Keratinocyte (primary cell): Measurements from ENCODE around the gene SHC3. TPM values are rescaled to one million over a fixed set of nuclear protein-coding genes. Genes with fewer than 3 reads are reported as not detected.

Experiments used
- DNase-seq: peaks from one replicate; pipeline ENCODE4 v3.0.0-alpha.2; 2011; ENCODE audit warnings: low read depth, missing footprints, low spot score
- FAIRE-seq: peaks from 2 replicates; lab custom pipeline; 2011; peaks lifted over from hg19 to GRCh38; lab: Jason Lieb, UNC
- H2AFZ ChIP-seq: 2 replicates; pipeline ENCODE4 v1.6.0; 2012; ENCODE audit warnings: low read length, control low read depth, inconsistent platforms; ENCODE audit not compliant: control insufficient read depth
- H3K27ac ChIP-seq: 2 replicates; pipeline ENCODE4 v1.5.1; 2011; ENCODE audit warnings: low read length; ENCODE audit not compliant: control insufficient read depth, insufficient read depth
- H3K27me3 ChIP-seq: 3 replicates; pipeline ENCODE4 v1.6.0; 2011; ENCODE audit warnings: low read length; ENCODE audit not compliant: control insufficient read depth, insufficient read depth; ENCODE audit errors: extremely low read depth
- H3K36me3 ChIP-seq, 2 experiments: 2 replicates in 1 of 2; 3 replicates in 1 of 2; pipeline ENCODE4 v1.5.1; 2011; ENCODE audit warnings: low read length in 2 of 2, mild to moderate bottlenecking in 1 of 2; ENCODE audit not compliant: control insufficient read depth in 2 of 2, insufficient read depth in 2 of 2; ENCODE audit errors: extremely low read depth in 1 of 2
- H3K4me1 ChIP-seq: 3 replicates; pipeline ENCODE4 v1.5.1; 2011; ENCODE audit warnings: low read length; ENCODE audit not compliant: control insufficient read depth, insufficient read depth; ENCODE audit errors: extremely low read depth
- H3K4me2 ChIP-seq: 3 replicates; pipeline ENCODE4 v1.6.0; 2011; ENCODE audit warnings: low read depth, low read length; ENCODE audit not compliant: control insufficient read depth, insufficient read depth; ENCODE audit errors: extremely low read depth
- H3K4me3 ChIP-seq, 3 experiments: fragments of 200-600 bp in 1 of 3; sonication (generic) in 1 of 3; 2 replicates in 2 of 3; 3 replicates in 1 of 3; pipeline ENCODE4 v1.5.1; 2011 to 2016; ENCODE audit warnings: low read length in 3 of 3, mild to moderate bottlenecking in 3 of 3, control low read depth in 2 of 3, inconsistent platforms in 1 of 3, low read depth in 1 of 3, mixed read lengths in 1 of 3, mixed run types in 1 of 3, moderate library complexity in 1 of 3; ENCODE audit not compliant: control insufficient read depth in 2 of 3, insufficient read depth in 2 of 3; ENCODE audit errors: extremely low read depth in 1 of 3
- H3K79me2 ChIP-seq: 2 replicates; pipeline ENCODE4 v1.6.0; 2012; ENCODE audit warnings: low read length; ENCODE audit not compliant: control insufficient read depth, insufficient read depth
- H3K9ac ChIP-seq: 3 replicates; pipeline ENCODE4 v1.6.0; 2011; ENCODE audit warnings: low read length; ENCODE audit not compliant: control insufficient read depth, insufficient read depth; ENCODE audit errors: extremely low read depth
- H3K9me1 ChIP-seq: 3 replicates; pipeline ENCODE4 v1.6.0; 2011; ENCODE audit warnings: low read length; ENCODE audit not compliant: control insufficient read depth, insufficient read depth; ENCODE audit errors: extremely low read depth
- H3K9me3 ChIP-seq: 2 replicates; pipeline ENCODE4 v1.5.1; 2012; ENCODE audit warnings: low read depth, low read length; ENCODE audit not compliant: control insufficient read depth
- H4K20me1 ChIP-seq: 3 replicates; pipeline ENCODE4 v1.6.0; 2011; ENCODE audit warnings: low read length; ENCODE audit not compliant: control insufficient read depth, insufficient read depth; ENCODE audit errors: extremely low read depth
- CTCF ChIP-seq, 3 experiments: IDR thresholded peaks in 1 of 3; conservative IDR thresholded peaks in 1 of 3; optimal IDR thresholded peaks in 1 of 3; 2 replicates in 2 of 3; 3 replicates in 1 of 3; pipeline versions ENCODE3 to v1.5.1; 2011; ENCODE audit warnings: low read length in 3 of 3, mild to moderate bottlenecking in 3 of 3, moderate library complexity in 2 of 3, control low read depth in 1 of 3, inconsistent platforms in 1 of 3; ENCODE audit not compliant: insufficient read depth in 2 of 3; ENCODE audit errors: extremely low read depth in 1 of 3
- EZH2 ChIP-seq: IDR thresholded peaks from one replicate; pipeline ENCODE4 v1.6.1; 2012; ENCODE audit warnings: inconsistent platforms, mild to moderate bottlenecking, low read length, moderate library complexity
- dilution Hi-C: fragments of 300-500 bp; cut with MboI; formaldehyde crosslinking; loops from one replicate; pipeline ENCODE4 v1.7.0; 2020; ENCODE audit warnings: low sequenced_read_pairs; ENCODE audit not compliant: extremely low pct_ligation_motif_present
- polyA plus RNA-seq, 5 experiments: library from polyadenylated mRNA; depleted of rRNA in 3 of 5; stranded (reverse) in 3 of 5; stranded (forward) in 1 of 5; unstranded in 1 of 5; fragments of >200 nt; gene quantifications; 1 replicate in 1 of 5; 2 replicates in 3 of 5; 3 replicates in 1 of 5; pipeline versions ENCODE4 v1.2.1 to v1.2.3, GENCODE V29; 2011 to 2012; ENCODE audit warnings: missing spikeins in 2 of 5, low read depth in 1 of 5, low replicate concordance in 1 of 5

Gene SHC3
- polyA plus RNA-seq, 1 donor (not counting 4 experiments of a cell fraction or from before 2014, with no cell fraction given), result 0.03 TPM

- Histone ChIP-seq H3K4me1 (peaks cover 4% of the 10 kb centered on the region), H3K27me3 (no peaks in the 10 kb centered on the region), H3K79me2 (no peaks in the 10 kb centered on the region), H3K27ac (no peak overlapping the region), H3K4me3 (no peak overlapping the region), H2AFZ (no peak overlapping the region), H3K9ac (no peak overlapping the region), H4K20me1 (no peaks in the 10 kb centered on the region), H3K36me3 (no peaks in the 10 kb centered on the region), H3K9me3 (no peaks in the 10 kb centered on the region), H3K4me2 (no peak overlapping the region), H3K9me1 (no peaks in the 10 kb centered on the region)
- DNase-seq, result no peak
- dilution Hi-C loops, result no loop called here
- no peak for FAIRE-seq
- no peak for TF ChIP-seq CTCF (optimal IDR thresholded peaks at IDR 0.05 in 1 of 3, IDR thresholded peaks at IDR 0.05 in 1 of 3, conservative IDR thresholded peaks at IDR 0.05 in 1 of 3; ENCODE audit: extremely low read depth in 1 of 3, insufficient read depth in 2 of 3, low read length in 3 of 3)
- TF ChIP-seq EZH2, result no peak
These were observed 9.5 kb downstream of the SHC3 start for GRCh38 chr9:89168901-89169813.

- FAIRE-seq, result no peak
- H3K9me1 ChIP-seq, result no peaks in the 10 kb centered on the region
- H3K27ac ChIP-seq, result no peak overlapping the region
- H2AFZ ChIP-seq, result no peak overlapping the region
- H3K4me1 ChIP-seq, result peaks cover 4% of the 10 kb centered on the region
- no peaks in the 10 kb centered on the region for H3K79me2 ChIP-seq
- dilution Hi-C loops, result no loop called here
- no peaks in the 10 kb centered on the region for H4K20me1 ChIP-seq
- no peak overlapping the region for H3K9ac ChIP-seq
- TF ChIP-seq EZH2 (no peak), CTCF (optimal IDR thresholded peaks at IDR 0.05 in 1 of 3, IDR thresholded peaks at IDR 0.05 in 1 of 3, conservative IDR thresholded peaks at IDR 0.05 in 1 of 3; ENCODE audit: extremely low read depth in 1 of 3, insufficient read depth in 2 of 3, low read length in 3 of 3) (no peak)
- DNase-seq, result no peak
- H3K9me3 ChIP-seq, result no peaks in the 10 kb centered on the region
- H3K4me2 ChIP-seq, result no peak overlapping the region
- no peak overlapping the region for H3K4me3 ChIP-seq
- no peaks in the 10 kb centered on the region for H3K27me3 ChIP-seq
- no peaks in the 10 kb centered on the region for H3K36me3 ChIP-seq
These were observed 10.8 kb downstream of the SHC3 start for GRCh38 chr9:89167788-89168187.
